Measurements from ENCODE around the gene GON4L. TPM values are rescaled to one million over a fixed set of nuclear protein-coding genes. Genes with fewer than 3 reads are reported as not detected.

The GON4L gene
- total RNA-seq, 1 experiment from 2014 or later = 43.7 TPM

GRCh38 chr1:155888481-155888880 is 31.5 kb upstream of the GON4L start:
- Mint-ChIP-seq H3K27ac (ENCODE audit: unreplicated experiment) (no peak overlapping the region), H3K4me3 (ENCODE audit: unreplicated experiment) (no peak overlapping the region), H3K4me1 (ENCODE audit: low read depth, unreplicated experiment) (no peaks in the 10 kb centered on the region), H3K27me3 (ENCODE audit: insufficient read depth, unreplicated experiment) (no peaks in the 10 kb centered on the region), H3K36me3 (ENCODE audit: insufficient read depth, unreplicated experiment) (no peaks in the 10 kb centered on the region), H3K9me3 (ENCODE audit: unreplicated experiment) (no peaks in the 10 kb centered on the region)
- ChIA-PET POLR2A (no interaction called here), CTCF (no interaction called here)
- H3K9me3 ChIP-seq = no peaks in the 10 kb centered on the region
- no peaks in the 10 kb centered on the region for H3K36me3 ChIP-seq (ENCODE audit: control insufficient read depth, insufficient read depth, low read length)
- TF ChIP-seq, protein P1, sequence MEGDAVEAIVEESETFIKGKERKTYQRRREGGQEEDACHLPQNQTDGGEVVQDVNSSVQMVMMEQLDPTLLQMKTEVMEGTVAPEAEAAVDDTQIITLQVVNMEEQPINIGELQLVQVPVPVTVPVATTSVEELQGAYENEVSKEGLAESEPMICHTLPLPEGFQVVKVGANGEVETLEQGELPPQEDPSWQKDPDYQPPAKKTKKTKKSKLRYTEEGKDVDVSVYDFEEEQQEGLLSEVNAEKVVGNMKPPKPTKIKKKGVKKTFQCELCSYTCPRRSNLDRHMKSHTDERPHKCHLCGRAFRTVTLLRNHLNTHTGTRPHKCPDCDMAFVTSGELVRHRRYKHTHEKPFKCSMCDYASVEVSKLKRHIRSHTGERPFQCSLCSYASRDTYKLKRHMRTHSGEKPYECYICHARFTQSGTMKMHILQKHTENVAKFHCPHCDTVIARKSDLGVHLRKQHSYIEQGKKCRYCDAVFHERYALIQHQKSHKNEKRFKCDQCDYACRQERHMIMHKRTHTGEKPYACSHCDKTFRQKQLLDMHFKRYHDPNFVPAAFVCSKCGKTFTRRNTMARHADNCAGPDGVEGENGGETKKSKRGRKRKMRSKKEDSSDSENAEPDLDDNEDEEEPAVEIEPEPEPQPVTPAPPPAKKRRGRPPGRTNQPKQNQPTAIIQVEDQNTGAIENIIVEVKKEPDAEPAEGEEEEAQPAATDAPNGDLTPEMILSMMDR (IDR thresholded peaks at IDR 0.05; ENCODE audit: insufficient read depth in 1 of 2, low read depth in 1 of 2, low read length in 1 of 2, severe bottlenecking in 1 of 2, unreplicated experiment in 1 of 2) = no peak
- no peak for DNase-seq
- intact Hi-C loops (cut with micrococcal nuclease; ENCODE audit: unreplicated experiment) = no loop called here
- BruUV-seq (replicated peaks) = no TSS peak
- no peaks in the 10 kb centered on the region for H3K27me3 ChIP-seq (replicated peaks; ENCODE audit: control insufficient read depth, insufficient read depth, low read length)
- 0 out of 2 replicates have a peak, but pooled peaks cover 7% of the 10 kb centered on the region for H3K4me1 ChIP-seq
- no peak overlapping the region for H3K4me3 ChIP-seq (ENCODE audit: low read depth, low read length)

DNA sequence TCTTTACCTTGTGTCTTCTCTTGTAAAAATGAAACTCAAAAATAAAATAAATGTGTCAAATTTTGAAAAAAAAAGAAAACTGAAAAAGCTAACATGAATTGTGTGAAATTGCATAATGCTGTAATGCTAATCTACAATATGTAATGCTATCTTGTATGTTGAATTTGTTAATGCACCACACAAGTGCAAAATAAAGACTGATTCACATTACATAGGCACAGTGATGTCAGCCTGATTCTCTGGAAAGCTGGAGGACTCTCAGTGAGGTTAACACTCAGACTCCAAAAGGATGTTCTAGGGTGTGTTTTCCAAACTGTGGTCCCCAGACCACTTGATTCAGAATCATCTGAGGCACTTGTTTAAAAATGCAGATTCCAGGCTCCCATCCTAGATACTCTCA is 28.0 kb upstream of the GON4L start:
- no peaks in the 10 kb centered on the region for H3K4me1 Mint-ChIP-seq (ENCODE audit: low read depth, unreplicated experiment)
- Histone ChIP-seq H3K4me1 (peaks cover 12% of the 10 kb centered on the region; the same call in 1 of the 2 replicates), H3K9me3 (no peaks in the 10 kb centered on the region), H3K4me3 (ENCODE audit: low read depth, low read length) (no peak overlapping the region), H3K27me3 (replicated peaks; ENCODE audit: control insufficient read depth, insufficient read depth, low read length) (no peaks in the 10 kb centered on the region), H3K36me3 (ENCODE audit: control insufficient read depth, insufficient read depth, low read length) (no peaks in the 10 kb centered on the region)
- H3K9me3 Mint-ChIP-seq (ENCODE audit: unreplicated experiment) = no peaks in the 10 kb centered on the region
- no peak overlapping the region for H3K27ac Mint-ChIP-seq (ENCODE audit: unreplicated experiment)
- no peak overlapping the region for H3K4me3 Mint-ChIP-seq (ENCODE audit: unreplicated experiment)
- BruUV-seq (replicated peaks) = no TSS peak
- intact Hi-C loops (cut with micrococcal nuclease; ENCODE audit: unreplicated experiment) = no loop called here
- H3K27me3 Mint-ChIP-seq (ENCODE audit: insufficient read depth, unreplicated experiment) = peaks cover 3% of the 10 kb centered on the region
- no peaks in the 10 kb centered on the region for H3K36me3 Mint-ChIP-seq (ENCODE audit: insufficient read depth, unreplicated experiment)
- ChIA-PET CTCF (no interaction called here), POLR2A (no interaction called here)
- no peak for DNase-seq
- TF ChIP-seq, protein P1 (IDR thresholded peaks at IDR 0.05; ENCODE audit: insufficient read depth in 1 of 2, low read depth in 1 of 2, low read length in 1 of 2, severe bottlenecking in 1 of 2, unreplicated experiment in 1 of 2) = no peak

DNA sequence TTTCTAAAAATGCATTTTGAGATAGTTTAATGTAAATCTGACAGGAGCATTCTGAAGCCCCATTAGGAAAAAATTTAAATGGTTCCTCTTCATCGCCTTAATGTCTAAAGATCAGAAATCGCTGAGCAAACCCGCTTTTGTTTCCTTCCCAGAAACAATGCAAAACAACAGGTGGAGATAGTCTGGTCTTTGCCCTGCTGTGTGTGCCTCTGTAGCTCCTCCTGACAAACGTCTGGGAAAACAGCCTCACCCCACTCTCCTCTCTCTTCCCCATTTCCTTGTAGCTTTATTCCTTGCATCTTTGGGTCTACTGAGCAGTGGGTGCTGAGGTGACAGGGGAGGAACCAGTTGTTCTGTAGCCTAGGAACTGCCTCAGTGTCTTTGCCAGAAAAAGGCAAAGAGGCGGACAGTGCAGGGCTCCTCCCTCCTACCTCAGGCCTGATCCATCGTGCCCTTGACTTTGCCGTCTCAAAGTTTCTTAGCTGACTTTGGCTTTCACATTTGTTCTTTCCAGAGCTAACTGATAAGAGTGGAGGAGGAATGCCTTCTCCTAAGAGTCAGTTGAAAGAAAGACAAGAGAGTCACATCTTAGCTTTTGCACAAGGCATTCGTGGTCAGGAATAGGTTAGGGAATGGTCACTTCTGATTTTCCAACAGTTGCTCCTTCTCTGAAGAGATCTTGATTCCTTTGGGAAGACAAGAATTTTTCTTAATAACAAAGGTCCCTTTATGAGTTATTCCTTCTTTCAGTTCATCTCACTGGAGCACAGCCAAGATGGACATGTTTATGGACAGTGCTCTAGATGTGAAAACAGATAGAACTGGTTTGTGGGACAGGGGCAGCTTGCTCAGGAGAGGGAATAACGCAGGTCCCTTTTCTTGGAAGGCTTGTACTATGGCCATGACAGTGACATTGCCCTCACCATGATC is 27.3 kb upstream of the GON4L start:
- peaks cover 12% of the 10 kb centered on the region; the same call in 1 of the 2 replicates for H3K4me1 ChIP-seq
- H3K36me3 ChIP-seq (ENCODE audit: control insufficient read depth, insufficient read depth, low read length) = no peaks in the 10 kb centered on the region
- no peaks in the 10 kb centered on the region for H3K4me1 Mint-ChIP-seq (ENCODE audit: low read depth, unreplicated experiment)
- H3K4me3 Mint-ChIP-seq (ENCODE audit: unreplicated experiment) = no peak overlapping the region
- no peak for DNase-seq
- no TSS peak for BruUV-seq (replicated peaks)
- no peaks in the 10 kb centered on the region for H3K9me3 ChIP-seq
- H3K4me3 ChIP-seq (ENCODE audit: low read depth, low read length) = no peak overlapping the region
- no peak overlapping the region for H3K27ac Mint-ChIP-seq (ENCODE audit: unreplicated experiment)
- H3K27me3 ChIP-seq (replicated peaks; ENCODE audit: control insufficient read depth, insufficient read depth, low read length) = no peaks in the 10 kb centered on the region
- TF ChIP-seq, protein P1 (IDR thresholded peaks at IDR 0.05; ENCODE audit: insufficient read depth in 1 of 2, low read depth in 1 of 2, low read length in 1 of 2, severe bottlenecking in 1 of 2, unreplicated experiment in 1 of 2) = no peak
- H3K27me3 Mint-ChIP-seq (ENCODE audit: insufficient read depth, unreplicated experiment) = peaks cover 3% of the 10 kb centered on the region
- POLR2A ChIA-PET = no interaction called here
- H3K9me3 Mint-ChIP-seq (ENCODE audit: unreplicated experiment) = no peaks in the 10 kb centered on the region
- H3K36me3 Mint-ChIP-seq (ENCODE audit: insufficient read depth, unreplicated experiment) = no peaks in the 10 kb centered on the region
- intact Hi-C loops (cut with micrococcal nuclease; ENCODE audit: unreplicated experiment) = no loop called here
- CTCF ChIA-PET = no interaction called here

Measured in Caco-2 (cell line).